Endometrium (tissue), 2 donors: Measurements from ENCODE around the gene TMTC1.
"Not testable (repeated sequence)": the region's sequence is repeated elsewhere in the genome, so short reads cannot be mapped to it uniquely, and the experiment has no call there.

ENCODE experiments used
- FAIRE-seq: peaks from 2 replicates; lab custom pipeline; 2012; peaks lifted over from hg19 to GRCh38; lab: Jason Lieb, UNC
- donor health status: control.
- donor health status: control.

Gene TMTC1

DNA sequence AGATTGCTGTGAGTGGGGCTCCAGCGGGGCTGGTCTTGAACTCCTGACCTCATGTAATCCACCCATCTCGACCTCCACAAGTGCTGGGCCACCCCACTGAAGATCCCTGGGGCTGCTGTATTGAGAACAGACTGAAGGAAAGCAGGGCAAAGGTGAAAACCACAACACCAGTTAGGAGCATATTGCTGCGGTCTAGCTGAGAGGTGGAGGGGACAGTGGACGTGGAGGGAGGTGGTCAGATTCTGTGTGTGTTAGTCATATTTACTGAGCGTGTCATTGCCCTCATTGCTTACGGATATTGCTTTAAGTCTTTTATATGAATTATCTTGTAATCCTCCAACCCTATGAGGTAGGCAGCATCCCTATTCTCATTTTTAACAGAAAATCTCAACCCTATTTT is 217.3 kb downstream of the TMTC1 start:
- no peak for FAIRE-seq

DNA sequence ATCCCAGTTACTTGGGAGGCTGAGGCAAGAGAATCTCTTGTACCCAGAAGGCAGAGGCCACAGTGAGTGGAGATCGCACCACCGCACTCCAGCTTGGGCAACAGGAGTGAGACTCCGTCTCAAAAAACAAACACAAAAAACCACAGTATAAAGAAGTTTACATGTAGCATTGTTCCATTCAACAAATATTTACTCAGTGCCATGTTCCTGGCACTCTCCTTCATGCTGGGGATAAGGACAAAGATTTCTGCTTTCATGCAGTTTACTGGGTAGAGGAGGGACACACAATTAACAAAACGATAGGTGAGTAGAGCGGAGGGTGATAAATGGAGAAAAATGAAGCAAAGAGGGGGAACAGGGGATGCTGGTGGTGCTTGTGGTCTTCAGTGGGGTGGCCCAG is 218.0 kb downstream of the TMTC1 start:
- no peak for FAIRE-seq

DNA sequence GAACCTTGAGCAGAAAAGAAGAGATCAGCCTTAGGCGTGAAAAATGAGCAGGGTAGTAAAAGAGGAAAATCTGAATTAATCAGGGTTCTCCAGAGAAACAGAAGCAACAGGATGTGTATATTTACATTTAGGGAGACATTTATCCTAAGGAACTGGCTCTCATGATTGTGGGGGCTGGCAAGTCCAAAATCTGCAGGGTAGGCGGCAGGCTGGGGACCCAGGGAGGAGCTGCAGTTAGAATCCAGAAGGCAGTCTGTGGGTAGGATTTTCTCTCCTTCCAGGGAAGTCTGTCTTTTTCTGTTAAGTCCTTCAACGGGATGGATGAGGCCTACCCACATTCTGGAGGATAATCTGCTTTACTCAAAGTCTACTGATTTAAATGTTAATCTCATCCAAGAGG is 218.8 kb downstream of the TMTC1 start:
- no peak for FAIRE-seq

DNA sequence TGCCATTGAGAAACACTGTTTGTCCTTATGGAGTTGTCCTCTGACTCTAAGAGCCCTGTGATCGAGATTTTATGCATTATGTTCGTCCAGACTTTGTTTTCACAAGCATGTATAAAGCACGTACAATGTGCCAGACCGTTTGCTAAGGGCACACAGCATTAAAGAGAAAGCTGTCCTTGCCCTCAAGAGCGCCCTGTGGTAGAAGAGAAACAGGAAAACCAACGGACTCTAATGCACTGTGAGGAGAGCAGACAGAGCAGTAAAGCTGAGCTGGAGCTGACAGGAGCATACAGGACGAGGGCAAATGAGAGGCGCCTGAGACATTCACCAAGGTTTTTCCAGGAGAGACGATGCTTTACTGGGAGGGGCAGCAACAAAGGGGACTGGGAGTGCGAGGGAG is 220.1 kb downstream of the TMTC1 start:
- no peak for FAIRE-seq

DNA sequence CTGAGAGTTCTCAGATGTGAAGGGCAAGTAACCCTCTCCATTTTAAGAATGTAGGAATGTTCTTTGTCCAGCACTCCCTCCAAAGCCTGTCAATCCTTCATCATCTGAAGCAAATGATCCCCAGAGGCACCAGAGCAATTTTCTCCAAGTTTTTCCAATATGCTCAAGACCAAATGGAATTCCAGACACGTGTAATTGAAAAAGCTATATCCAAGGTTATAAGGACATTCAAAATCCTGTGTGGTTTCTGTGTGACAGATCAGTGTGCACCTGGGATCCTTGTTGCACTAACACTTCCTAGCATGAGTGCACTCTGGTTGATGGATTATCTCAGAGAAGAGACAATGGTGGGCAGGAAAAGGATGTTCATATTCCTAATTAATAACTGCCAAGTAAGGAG is 220.7 kb downstream of the TMTC1 start:
- no peak for FAIRE-seq

DNA sequence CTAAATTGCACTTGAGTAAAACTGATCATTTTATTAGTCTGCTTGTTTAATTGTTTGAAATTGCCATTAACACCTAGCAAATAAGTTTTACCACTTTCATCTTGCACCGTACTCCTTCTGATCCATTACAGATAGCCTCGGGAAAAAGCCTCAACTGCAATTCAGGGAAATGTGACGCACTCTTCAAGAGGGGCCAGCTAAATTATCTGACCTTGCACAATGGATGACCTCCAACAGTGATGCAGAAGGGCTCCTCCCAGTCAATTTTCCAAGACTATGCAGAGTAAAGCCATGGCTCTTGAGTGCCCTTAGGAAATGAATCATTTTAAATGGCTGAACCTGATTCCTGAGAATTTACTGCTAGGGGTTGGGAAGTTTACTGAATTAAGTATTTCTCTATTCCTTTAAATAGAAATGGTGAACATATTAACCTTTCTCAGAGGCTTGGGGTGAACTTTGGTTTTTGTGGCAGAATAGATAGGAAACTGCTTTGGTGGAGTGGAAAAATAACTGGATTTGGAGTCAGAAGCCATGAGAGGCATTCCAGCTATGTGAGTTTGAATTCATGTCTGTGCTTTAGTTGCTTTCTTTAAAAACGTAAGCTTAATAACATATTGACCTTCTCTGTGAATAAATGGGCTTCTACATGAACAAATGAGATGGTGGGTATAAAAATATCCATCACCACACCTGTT is 221.5 kb downstream of the TMTC1 start:
- FAIRE-seq: no peak

DNA sequence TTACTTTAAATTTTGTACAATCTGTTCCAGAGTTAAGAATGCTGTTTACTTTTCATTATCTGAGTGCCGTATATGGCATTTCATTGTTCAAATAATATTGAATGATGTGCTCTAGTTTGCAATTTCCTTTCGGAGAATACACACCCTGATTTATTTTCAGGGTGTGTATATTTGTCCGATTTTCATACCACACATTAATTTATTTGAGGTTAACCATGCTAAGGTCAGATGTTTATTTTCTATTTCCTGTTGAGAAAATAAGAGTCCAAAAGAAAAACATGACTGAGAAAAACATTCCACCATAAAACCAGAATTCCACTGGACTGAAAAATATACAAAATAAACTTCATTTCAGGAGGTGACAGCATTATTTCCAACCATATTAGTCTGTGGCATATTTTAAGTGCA is 222.1 kb downstream of the TMTC1 start:
- peak; percentile 98 for FAIRE-seq

DNA sequence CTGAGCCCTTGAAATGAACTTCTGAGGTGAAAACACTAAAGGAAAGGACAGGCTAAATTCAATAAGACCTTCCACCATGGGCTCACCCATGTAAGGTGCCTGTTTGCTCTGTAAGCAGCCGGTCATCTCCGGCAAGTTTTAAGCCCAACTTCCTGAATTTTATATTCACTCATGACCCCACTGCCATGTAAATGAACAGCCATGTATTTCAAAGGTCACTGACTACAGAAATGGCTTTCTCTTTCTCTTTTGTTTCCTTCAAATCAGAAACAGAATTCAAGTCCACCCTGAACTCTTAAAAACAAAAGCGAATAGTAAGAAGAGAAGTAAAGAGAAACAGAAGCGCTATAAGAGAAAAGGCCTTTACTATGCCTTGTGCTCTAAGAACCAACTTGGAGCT is 224.5 kb downstream of the TMTC1 start:
- no peak for FAIRE-seq

DNA sequence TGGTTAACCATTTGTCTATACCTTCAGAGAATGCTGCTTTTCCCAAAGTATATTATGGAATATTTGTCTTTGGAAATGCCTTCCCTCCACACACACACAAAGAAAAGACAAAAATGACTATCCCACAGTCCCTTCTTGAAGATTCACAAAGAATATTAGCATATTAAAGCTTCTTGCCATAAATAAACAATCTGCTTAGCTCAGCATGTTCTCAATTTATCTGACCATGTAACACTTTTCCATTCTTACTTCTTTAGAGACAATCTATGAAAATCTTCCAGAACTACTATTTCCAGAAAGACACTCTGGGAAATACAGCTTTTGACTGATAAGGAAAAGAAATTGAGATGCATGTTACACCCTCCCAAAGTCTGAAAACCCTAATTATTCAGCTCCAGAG is 227.4 kb downstream of the TMTC1 start:
- FAIRE-seq: no peak

DNA sequence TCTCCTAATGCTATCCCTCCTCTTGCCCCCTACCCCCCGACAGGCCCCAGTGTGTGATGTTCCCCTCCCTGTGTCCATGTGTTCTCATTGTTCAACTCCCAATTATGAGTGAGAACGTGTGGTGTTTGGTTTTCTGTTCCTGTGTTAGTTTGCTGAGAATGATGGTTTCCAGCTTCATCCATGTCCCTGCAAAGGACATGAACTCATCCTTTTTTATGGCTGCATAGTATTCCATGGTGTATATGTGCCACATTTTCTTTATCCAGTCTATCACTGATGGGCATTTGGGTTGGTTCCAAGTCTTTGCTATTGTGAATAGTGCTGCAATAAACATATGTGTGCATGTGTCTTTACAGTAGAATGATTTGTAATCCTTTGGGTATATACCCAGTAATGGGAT is 228.3 kb downstream of the TMTC1 start:
- FAIRE-seq: not testable (repeated sequence)

DNA sequence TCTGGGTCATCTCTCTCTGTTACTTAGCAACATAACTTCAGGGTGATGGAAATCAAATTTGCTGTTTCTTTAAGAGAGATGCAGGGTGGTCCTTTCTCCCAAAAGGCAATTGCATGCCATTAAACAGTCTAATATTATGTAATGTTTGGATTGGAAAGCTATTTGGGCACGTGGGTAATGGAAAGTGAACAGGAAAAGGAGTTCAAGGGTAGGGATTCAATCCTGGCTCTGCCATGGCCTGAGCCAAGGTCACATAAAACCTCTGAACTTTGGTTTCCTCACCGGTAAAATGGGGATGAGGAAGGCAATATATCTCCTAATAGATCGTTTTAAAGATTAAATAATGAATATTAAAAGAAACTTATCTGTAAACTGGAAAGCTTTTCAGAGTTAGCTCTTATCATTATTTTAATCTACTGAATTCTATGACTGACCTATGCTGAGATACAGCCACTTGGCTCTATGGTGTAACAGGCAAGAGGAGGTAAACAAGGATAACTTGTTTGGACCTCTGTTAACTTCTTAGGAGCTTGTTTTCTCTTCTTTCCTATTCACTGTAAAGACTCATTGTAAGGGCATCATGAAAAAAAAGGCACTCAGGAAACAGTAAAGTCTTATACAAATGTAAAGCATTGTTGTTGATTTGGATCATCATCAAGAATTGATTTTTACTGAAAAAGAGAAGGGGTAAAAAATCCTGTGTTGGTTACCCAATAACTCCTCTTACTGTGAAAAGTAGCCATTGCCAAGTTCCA is 230.6 kb downstream of the TMTC1 start:
- FAIRE-seq: no peak

DNA sequence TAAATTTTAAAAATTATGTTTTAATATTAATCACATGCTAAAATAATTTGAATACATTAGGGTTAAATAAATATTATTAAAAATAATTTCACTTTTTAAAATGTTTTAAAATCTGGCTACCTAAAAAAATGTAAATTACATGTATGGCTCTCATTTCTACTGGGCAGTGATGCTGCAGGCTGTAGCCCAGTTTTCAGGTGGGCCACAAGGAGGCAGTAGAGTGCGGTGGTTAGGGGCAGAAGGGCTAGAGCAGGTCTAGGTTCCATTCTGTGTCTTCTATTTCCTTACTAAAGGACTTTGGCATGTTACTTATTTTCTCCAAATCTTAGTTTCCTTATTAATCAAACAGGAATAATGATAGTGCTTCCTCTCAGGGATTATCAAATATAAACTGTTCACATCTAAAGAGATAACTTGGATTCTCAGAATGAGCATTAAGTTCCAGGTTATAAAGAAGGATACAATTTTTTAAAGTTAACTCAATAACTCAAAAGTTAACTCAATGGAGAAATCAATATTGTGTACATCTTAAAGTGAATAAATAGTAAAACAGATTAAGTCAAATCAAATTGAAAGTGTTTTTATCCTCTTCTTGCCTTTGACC is 231.3 kb downstream of the TMTC1 start:
- FAIRE-seq: peak; percentile 91

DNA sequence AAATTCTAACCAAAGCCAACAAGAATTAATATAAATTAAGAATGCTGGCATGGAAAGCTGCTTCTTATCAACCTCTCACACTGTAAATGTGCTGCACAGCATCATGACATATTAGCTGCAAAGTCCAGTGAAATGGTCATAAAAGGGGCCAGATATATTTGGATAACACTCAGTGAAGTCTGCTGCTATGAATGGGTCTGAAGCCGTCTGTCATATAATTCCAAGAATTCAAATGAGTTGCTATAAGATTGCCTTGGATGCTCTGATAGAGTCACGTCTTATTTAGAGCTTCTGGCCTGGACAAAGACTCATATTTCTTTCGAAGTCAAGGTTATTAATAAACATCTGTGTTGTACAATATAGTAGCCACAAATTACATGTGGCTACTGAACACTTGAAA is 231.9 kb downstream of the TMTC1 start:
- no peak for FAIRE-seq

DNA sequence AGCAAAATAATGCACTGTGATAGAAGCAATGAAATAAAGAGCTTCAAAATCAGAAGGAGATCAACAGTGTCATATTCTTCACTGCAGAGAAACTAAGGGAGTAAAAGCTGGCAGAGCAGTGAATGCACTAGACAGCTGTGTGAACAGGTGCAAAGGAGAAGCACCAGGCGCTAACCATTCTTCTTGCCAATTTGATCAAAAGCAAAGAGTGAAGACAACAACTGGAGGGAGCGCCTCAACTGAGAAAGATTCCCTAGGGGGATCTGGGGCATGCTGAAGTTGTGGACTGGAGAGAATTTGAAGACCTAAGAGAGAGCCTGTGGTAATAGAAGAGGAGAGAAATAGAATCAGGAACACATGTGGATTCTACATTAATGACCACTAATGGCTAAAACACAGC is 235.9 kb downstream of the TMTC1 start:
- no peak for FAIRE-seq

DNA sequence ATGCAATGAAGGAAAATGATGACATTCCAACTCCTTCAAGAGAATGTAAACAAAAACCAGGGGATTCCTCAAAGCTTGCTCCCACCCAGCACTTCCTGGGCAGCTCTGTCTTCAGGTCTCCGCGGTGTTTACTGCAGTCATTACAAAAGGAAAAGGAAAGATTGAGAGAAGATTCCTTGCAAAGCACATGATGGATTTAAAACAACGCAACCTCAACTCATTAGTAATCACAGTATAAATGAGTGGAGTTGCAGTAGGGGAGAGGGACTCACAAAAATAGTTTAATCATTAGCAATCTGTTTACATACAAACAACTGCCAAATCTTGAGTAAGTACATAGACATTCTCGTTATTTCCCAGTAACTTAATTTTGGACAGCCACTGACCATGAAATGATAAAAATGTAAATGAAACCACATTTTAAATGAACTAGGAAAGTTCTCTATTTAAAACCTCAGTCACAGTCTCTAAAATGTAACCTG is 236.6 kb downstream of the TMTC1 start:
- peak; percentile 93 for FAIRE-seq

DNA sequence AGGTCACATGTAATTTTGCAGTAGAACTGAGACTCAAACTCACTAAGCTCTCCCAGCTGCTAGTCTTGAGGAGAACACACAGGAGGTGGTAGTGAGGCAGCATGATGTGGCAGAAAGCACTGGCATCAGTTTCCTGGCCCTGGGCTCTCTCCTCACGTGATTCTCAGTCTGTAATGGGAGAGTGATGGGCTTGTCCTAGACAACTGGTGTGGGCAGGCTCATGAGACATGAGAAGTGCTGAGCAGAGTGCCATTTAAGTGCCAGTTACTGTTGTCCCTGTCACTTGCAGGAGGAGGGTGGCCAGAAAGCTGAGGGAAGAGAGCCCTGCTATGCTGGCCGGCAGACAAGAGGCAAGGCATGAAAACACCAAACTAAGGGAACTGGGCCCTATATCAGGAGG is 237.7 kb downstream of the TMTC1 start:
- no peak for FAIRE-seq

DNA sequence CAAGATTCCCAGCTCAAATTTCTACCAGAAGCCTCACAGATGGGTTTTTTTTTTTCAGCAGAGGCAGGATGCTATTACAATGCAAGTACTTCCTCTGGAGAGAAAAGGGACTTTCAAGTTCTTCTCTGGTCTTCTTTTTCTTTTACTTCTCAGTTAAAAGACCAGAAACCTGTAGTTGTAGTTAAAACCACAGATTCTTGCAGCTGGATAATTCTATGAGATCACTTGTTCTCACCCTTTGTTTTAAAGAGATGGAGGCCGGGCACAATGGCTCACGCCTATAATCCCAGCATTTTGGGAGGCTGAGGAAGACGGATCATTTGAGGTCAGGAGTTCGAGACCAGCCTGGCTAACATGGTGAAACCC is 238.7 kb downstream of the TMTC1 start:
- no peak for FAIRE-seq

DNA sequence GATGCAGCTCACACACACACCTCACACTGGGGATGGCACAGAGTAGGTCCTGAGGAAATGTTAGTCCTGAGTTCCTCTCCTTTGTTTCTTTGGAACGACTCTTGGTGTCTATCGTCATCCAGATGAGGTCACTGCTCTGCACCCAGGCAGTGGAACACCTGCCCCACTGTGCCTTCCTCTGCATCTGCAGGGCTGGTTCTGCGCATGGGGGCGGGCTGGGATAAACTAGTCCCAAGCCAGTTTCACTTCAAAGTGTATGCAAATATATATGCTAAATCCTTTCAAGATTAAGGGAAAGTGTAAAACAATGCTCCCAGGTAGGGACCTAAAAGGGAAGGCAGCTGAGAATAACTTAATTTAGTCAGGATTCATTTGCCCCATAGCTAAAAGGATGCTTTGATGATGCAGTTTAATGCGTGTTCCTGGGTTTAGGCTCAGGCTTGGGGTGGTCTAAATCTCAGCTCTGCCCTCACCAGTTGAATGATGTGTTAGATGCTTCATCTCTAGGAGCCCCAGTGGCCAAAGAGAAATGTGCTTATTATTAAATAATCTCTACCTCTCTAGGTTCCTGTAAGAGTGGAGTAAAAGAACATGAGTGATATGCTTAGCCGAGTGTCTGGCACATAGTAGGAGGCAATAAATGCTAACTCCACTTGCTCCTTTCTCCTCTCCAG is 239.2 kb downstream of the TMTC1 start:
- FAIRE-seq: no peak

DNA sequence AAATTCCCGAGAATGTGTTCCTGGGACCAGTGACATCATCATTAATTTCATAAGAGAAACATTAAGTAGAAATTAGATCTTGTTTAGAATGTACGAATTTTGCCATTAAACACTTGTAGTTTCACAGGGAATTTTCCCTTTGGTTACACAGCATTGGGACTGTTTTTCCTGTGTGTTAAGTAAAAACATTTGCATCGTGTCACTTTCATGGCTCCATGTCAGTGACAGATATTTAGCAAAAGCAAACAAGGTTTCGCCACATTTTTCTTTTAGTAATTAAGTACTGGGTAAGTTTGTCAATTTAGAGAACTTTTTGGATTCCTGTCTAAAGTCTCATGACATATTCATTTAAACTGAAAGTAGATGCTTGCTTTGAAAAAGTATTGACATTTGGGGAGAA is 240.7 kb downstream of the TMTC1 start:
- no peak for FAIRE-seq

DNA sequence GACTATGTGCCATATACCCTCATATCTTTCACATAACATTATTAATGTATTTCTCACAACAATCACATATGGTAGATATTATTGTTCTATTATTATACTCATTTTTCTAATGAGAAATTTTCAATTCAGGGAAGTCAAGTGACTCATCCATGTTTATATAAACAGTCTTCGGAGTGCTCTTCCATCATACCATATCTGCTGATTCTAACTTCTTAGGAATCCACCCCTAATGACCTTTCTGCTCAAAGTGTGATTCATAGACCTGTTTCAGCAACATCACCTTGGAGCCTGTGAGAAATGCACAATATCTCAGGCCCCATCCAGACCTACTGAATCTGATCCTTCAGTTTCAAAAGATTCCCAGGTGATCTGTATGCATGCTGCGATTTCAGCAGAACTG is 246.4 kb downstream of the TMTC1 start:
- FAIRE-seq: no peak

DNA sequence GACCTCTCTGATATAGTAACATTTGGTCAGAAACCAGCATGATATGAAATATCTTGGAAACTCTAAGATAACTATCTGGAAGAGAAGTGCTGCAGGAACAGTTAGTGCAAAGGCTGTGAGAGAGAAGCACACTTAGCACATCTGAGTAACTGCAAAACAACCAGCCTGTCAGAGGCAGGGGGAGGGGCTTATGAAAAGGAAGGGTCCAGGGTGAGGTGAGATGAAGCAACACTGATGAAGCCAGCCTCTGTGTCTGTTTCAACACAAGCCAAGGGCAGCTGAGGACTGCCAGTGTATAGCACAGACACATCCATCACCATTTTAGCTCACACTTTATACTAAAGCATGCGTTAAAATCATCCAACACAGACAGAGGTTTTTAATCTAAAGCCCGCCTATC is 248.8 kb downstream of the TMTC1 start:
- no peak for FAIRE-seq

DNA sequence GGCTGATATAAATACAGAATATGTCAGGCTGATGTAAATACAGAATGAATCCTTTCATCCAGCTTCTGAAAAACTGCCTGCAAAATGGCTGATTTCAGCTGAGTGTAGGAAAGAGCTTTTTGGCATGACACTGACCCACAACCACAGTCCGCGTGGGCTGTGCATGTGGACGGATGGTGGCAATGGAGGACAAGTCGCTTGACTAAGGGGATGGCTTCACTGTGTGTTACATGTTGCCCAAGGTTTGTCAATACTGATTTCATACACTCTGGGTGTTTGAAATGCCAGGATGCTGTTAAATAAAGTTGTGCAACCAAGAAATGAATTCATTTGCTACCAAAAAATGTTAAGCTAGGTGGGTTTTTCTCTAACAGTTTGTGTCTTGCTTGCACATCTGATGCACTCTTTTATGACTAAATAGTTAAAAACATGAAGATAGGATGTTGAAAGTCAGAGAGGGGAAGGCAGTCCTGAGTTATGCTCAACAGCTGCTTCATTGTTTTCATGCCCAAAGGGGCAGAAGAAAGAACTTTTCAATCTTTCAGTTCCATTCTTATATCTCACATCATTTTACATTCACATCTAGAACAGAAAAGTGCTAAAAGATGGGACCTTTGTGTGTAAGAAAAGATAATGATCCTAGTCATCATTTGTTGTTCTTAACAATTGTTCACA is 249.8 kb downstream of the TMTC1 start:
- no peak for FAIRE-seq
